ENCODE measurements around the gene TNNI2. TPM values are rescaled to one million over a fixed set of nuclear protein-coding genes. Genes with fewer than 3 reads are reported as not detected.
"Not testable (repeated sequence)": the region's sequence is repeated elsewhere in the genome, so short reads cannot be mapped to it uniquely, and the experiment has no call there.

Gene TNNI2
- total RNA-seq, 2 experiments from 2014 or later = 1.0 TPM; not detected in 1

DNA sequence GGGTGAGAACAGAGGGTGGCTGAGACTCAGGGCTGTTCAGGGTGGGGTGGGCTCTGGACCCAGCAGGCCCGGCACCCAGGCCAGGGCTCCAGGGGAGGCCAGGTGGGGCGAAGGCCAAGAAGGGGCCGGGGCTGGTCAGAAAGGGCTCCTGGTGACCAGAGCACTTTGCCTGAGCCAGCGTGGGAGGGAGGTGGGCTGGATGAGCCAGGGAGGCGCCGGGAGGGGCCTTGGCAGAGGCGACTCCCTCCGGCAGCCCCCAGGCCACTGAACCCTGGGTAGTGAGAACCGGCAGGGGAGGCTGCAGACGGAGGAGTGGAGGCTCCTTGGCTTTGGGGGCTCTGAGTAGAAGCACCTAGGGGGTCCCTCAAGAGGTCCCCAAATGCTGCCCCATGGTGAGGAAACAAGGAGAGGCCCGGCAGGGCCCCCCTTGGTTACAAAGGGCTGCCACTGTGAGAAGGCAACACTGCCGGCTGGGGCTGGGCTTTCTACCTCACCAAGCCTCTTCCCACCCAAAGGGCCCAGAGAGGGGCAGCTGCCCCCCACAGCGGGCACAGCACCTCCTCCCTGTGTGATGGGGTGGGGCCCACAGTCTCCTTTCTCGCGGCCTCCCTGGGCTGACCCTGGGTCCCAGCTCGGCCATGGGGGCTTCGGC, 35.8 kb downstream of the TNNI2 start:
- H3K36me3 Mint-ChIP-seq; H3K27me3 Mint-ChIP-seq; ATAC-seq; DNase-seq; H3K27ac Mint-ChIP-seq; H3K9me3 Mint-ChIP-seq (ENCODE audit: low read depth); CTCF ChIA-PET; H3K4me3 Mint-ChIP-seq: not testable (repeated sequence)
- peaks cover 29% of the 10 kb centered on the region for H3K4me1 Mint-ChIP-seq

DNA sequence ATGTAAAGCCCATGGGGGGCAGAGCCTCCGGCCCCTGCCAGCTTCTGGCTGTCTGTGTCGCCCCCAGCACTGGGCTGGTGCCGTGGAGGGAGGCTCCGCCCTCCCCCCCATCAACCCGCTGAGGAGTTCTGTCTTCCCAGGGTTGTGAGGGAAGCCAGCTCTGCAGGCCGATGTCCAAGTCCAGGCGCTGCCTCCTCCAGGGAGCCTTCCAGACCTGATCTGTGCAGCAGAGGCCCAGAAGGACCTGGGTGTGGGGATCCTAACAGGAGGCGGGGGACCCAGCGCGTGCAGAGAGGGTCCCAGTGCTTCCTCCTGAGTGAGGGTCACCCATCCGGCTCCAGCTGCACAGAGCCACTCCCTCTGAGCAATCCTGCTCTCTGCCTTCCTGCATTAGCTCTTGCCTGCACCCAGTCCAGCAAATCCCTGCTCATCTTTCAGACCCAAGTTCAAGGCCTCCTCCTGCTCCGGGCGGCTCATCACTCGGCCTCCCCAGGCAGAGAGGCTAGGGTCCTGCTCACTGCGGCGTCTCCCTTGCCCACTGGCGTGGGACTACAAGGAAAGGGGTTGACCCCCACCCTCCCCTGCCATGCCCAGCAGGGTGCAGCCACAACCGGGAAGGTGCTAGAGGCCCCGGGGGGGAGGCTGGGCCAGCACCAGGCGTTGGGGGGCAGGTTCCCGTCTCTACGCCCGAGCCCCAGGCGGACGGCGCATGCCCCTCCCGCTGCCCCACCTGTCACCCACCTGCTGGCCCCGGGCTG, 36.5 kb downstream of the TNNI2 start:
- Mint-ChIP-seq H3K4me3 (no peak overlapping the region), H3K36me3 (peaks cover 3% of the 10 kb centered on the region), H3K27me3 (no peaks in the 10 kb centered on the region), H3K27ac (no peak overlapping the region), H3K4me1 (peaks cover 21% of the 10 kb centered on the region), H3K9me3 (ENCODE audit: low read depth) (no peaks in the 10 kb centered on the region)
- DNase-seq (no peak), ATAC-seq (no peak)
- CTCF ChIA-PET = no interaction called here

DNA sequence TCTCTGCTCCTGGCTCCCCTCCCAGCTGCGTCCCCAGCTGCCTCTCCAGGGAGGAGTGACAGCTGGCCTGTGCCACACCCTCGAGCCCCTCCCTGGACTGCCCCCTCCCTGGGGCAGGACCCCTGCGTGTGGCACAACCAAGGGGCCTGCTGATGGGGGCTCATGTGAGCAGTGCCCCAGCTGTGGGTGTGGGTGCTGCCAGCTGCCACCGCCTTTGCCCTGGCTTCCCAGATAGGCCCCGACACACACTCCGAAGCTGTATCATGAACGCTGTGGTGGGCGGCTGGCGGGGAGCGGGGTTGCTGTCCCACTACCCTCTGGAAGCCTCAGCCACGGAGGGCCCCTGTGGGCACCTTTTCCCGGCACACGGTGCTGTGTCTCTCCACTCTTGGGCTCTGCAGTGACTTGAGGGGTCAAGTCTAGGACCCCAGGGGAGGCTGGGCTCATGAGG, 37.1 kb downstream of the TNNI2 start:
- H3K27me3 Mint-ChIP-seq; H3K9me3 Mint-ChIP-seq (ENCODE audit: low read depth); DNase-seq; H3K4me3 Mint-ChIP-seq; H3K36me3 Mint-ChIP-seq; ATAC-seq; H3K27ac Mint-ChIP-seq: not testable (repeated sequence)
- CTCF ChIA-PET = interaction anchor here (1.0 to 2.2 kb wide), 6 partner anchors 13 to 182 kb away, joined by 3 to 10 read pairs (median 6); partner anchors contain the start of gene LSP1
- H3K4me1 Mint-ChIP-seq = peaks cover 17% of the 10 kb centered on the region

- Mint-ChIP-seq H3K4me3 (no peak overlapping the region), H3K4me1 (peaks cover 15% of the 10 kb centered on the region), H3K9me3 (ENCODE audit: low read depth) (no peaks in the 10 kb centered on the region), H3K27ac (no peak overlapping the region), H3K27me3 (no peaks in the 10 kb centered on the region), H3K36me3 (no peaks in the 10 kb centered on the region)
- CTCF ChIA-PET = interaction anchor here (0.9 to 2.2 kb wide), 7 partner anchors 12 to 183 kb away, joined by 3 to 10 read pairs (median 5); partner anchors contain the start of genes LSP1 and MRPL23
- DNase-seq (no peak), ATAC-seq (no peak)
These were observed 37.7 kb downstream of the TNNI2 start for GRCh38 chr11:1876361-1877063.

GRCh38 chr11:1877211-1878136, 38.7 kb downstream of the TNNI2 start:
- DNase-seq (no peak), ATAC-seq (no peak)
- no peak overlapping the region for H3K27ac Mint-ChIP-seq
- CTCF ChIA-PET = interaction anchor here (0.9 to 2.2 kb wide), 5 partner anchors 12 to 184 kb away, joined by 3 to 10 read pairs (median 7); partner anchors contain the start of genes LSP1 and MRPL23
- peaks cover 8% of the 10 kb centered on the region for H3K4me1 Mint-ChIP-seq
- H3K27me3 Mint-ChIP-seq = no peaks in the 10 kb centered on the region
- no peaks in the 10 kb centered on the region for H3K36me3 Mint-ChIP-seq
- H3K4me3 Mint-ChIP-seq = no peak overlapping the region
- H3K9me3 Mint-ChIP-seq (ENCODE audit: low read depth) = no peaks in the 10 kb centered on the region

- DNase-seq (no peak), ATAC-seq (no peak)
- Mint-ChIP-seq H3K9me3 (ENCODE audit: low read depth) (no peaks in the 10 kb centered on the region), H3K36me3 (no peaks in the 10 kb centered on the region), H3K27ac (no peak overlapping the region), H3K4me1 (peaks cover 4% of the 10 kb centered on the region), H3K27me3 (no peaks in the 10 kb centered on the region), H3K4me3 (no peak overlapping the region)
- CTCF ChIA-PET = interaction anchor here (1.0 to 2.2 kb wide), 3 partner anchors 24 to 185 kb away, joined by 3 to 10 read pairs (median 3); no protein-coding TSS in a partner anchor
These were observed 39.6 kb downstream of the TNNI2 start for GRCh38 chr11:1878137-1879031.

DNA sequence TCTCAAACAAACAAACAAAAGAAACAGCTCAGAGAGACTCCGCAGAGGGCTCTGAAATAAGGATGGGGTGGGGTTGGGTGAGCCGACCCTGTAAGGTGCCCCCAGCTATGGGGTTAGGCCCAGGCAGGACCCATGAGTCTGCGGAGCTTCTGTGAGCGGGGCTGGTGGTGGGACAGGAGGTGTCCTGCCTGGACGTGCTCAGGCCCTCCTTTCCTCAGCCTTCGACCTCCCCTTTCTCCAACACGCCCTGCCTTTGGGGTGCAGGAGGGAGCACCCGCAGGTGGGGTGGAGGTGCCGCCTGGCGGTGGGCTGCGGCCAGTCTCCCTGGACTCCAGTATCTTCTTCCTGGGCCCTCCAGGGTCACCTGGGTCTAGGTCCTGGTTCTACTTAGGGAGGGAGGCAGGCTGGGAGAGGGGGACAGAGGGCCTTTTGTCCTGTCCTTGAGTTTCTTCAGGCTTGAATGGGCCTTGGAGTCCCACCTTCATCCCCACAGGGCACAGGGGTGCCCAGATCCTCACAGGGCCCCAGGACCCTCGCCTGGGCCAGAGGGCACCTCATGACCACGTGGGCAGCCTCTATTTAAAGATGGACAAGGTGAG, 40.7 kb downstream of the TNNI2 start:
- Mint-ChIP-seq H3K4me1 (peaks cover 4% of the 10 kb centered on the region), H3K27me3 (no peaks in the 10 kb centered on the region), H3K9me3 (ENCODE audit: low read depth) (no peaks in the 10 kb centered on the region), H3K36me3 (peaks cover 1% of the 10 kb centered on the region), H3K4me3 (no peak overlapping the region), H3K27ac (no peak overlapping the region)
- no peak for DNase-seq
- CTCF ChIA-PET = interaction anchor here (1.0 to 1.2 kb wide), 2 partner anchors 25 to 47 kb away, joined by 3 read pairs; no protein-coding TSS in a partner anchor
- ATAC-seq = no peak

- H3K27ac Mint-ChIP-seq = no peak overlapping the region
- CTCF ChIA-PET = no interaction called here
- H3K4me1 Mint-ChIP-seq = peaks cover 4% of the 10 kb centered on the region
- no peak for DNase-seq
- H3K9me3 Mint-ChIP-seq (ENCODE audit: low read depth) = no peaks in the 10 kb centered on the region
- peaks cover 1% of the 10 kb centered on the region for H3K36me3 Mint-ChIP-seq
- ATAC-seq = no peak
- H3K27me3 Mint-ChIP-seq = no peaks in the 10 kb centered on the region
- no peak overlapping the region for H3K4me3 Mint-ChIP-seq
These were observed 41.4 kb downstream of the TNNI2 start for GRCh38 chr11:1879941-1880720.

DNA sequence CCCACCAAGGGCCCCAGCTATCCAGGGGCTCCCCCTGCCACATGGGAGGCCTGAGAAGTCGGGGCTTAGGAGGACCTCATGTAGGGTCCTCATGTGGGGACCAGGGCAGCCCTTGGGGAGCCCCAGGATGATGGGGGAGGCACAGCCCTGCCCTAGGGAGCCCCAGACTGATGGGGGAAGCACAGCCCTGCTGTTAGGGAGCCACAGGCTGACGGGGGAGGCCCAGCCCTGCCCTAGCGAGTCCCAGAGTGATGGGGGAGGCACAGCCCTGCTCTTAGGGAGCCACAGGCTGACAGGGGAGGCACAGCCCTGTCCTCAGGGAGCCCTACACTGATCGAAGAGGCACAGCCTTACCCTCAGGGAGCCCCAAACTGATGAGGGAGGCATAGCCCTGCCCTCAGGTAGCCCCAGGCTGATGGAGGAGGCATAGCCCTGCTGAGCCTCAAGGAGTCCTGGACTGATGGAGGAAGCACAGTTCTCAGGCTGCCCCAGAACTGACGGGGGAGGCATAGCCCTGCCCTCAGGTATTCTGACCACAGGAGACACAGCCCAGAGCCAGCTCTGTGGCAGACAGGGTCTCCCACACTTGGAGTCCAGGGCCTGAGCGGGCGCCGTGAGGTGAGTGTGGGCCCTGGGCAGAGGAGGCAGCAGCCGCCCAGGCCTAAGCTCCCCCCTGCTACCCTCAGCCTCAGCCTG, 42.1 kb downstream of the TNNI2 start:
- DNase-seq = no peak
- no peak overlapping the region for H3K4me3 Mint-ChIP-seq
- no peaks in the 10 kb centered on the region for H3K9me3 Mint-ChIP-seq (ENCODE audit: low read depth)
- H3K4me1 Mint-ChIP-seq = peaks cover 4% of the 10 kb centered on the region
- ATAC-seq = no peak
- H3K27ac Mint-ChIP-seq = no peak overlapping the region
- CTCF ChIA-PET = interaction anchor here (1.9 to 2.8 kb wide), 6 partner anchors 11 to 228 kb away, joined by 11 to 69 read pairs (median 15); partner anchors contain the start of genes LSP1 and TNNI2
- no peaks in the 10 kb centered on the region for H3K27me3 Mint-ChIP-seq
- peaks cover 1% of the 10 kb centered on the region for H3K36me3 Mint-ChIP-seq

- DNase-seq = no peak
- CTCF ChIA-PET = interaction anchor here (0.7 to 3.2 kb wide), 47 partner anchors 10 to 307 kb away, joined by 3 to 69 read pairs (median 5); partner anchors contain the start of genes H19, IFITM10, LSP1 and MRPL23
- H3K4me3 Mint-ChIP-seq = no peak overlapping the region
These were observed 42.9 kb downstream of the TNNI2 start for GRCh38 chr11:1881442-1882264.

More at GRCh38 chr11:1881442-1882264, 42.9 kb downstream of the TNNI2 start:
- H3K4me1 Mint-ChIP-seq = peaks cover 4% of the 10 kb centered on the region
- H3K27me3 Mint-ChIP-seq = no peaks in the 10 kb centered on the region
- no peaks in the 10 kb centered on the region for H3K9me3 Mint-ChIP-seq (ENCODE audit: low read depth)
- peaks cover 1% of the 10 kb centered on the region for H3K36me3 Mint-ChIP-seq
- H3K27ac Mint-ChIP-seq = no peak overlapping the region
- ATAC-seq = peak; percentile 18
